Posterior vena cava (tissue), 2 donors: ENCODE measurements around the gene ZNF783. TPM values are rescaled to one million over a fixed set of nuclear protein-coding genes. Genes with fewer than 3 reads are reported as not detected.
A peak's percentile ranks its signal among the peaks of the same experiment; 100 is the strongest.
"Not testable (repeated sequence)": the region's sequence is repeated elsewhere in the genome, so short reads cannot be mapped to it uniquely, and the experiment has no call there.

Experiments
- DNase-seq: peaks from one replicate; pipeline ENCODE4 v3.0.0-alpha.2; 2020; ENCODE audit warnings: low spot score
- intact Hi-C, 2 donors: fragments of 100-400 bp; cut with DNase I; formaldehyde crosslinking; loops; one replicate each; pipeline versions ENCODE4 v1.14.1 to v1.14.2; 2022 to 2023
- total RNA-seq, 2 donors: library from RNA; stranded (reverse); fragmentation: NEBNext Ultra II Directional; extraction: Animal tissue kit (Norgen Biotek cat#: 25700); gene quantifications; one replicate each; pipeline ENCODE4 v1.2.1, GENCODE V29; 2021
- donor health status: DM: yes; HTN: yes; CAD: no.
- donor health status: DM: yes; HTN: yes; CAD: no.

The ZNF783 gene
- total RNA-seq, 2 donors from 2014 or later, result 10.8 to 16.3 TPM

- DNase-seq, result no peak
- intact Hi-C loops, result no loop called here
Measured at GRCh38 chr7:149238051-149238450, 23.9 kb upstream of the ZNF783 start.

DNA sequence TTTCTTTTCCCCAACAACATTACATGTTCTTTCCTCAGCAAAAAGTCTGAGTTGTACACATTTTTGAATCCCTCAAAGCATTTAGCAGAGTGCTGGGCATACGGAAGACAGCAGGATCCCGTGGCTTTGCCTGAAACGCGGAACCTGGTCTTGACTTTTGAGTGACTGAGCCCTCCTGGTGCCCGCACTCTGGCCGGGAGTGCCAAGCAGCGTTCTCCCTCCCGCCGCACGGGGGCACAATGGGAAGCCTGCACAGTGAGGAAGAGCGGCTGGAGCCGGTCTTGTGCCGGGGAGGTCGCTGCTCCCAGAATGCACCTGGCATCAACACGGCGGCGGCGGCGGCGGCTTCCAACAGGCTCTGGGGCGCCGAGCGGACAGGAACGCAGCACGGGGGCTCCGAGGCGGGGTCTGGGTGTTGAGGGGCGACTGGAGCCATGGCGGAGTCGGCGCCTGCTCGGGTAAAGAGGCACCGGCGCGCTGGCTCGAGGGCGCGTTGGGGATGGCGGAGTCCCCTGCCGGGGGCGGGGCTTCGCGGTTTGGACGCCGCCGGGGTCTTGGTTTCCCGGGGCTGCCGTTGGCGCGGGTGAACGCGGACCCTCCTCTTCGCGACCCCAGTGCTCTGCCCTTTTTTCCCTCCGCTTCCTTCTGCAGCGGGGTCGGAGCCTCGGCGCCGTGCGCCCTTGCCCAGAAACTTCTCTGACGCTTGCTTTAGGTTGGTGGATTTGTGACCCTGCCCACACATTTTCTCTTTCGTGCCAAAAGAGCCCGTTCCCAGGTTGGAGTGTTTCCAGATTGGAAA lies 22.5 kb upstream of the ZNF783 start, which contains the start of gene ZNF212:
Gene ZNF212, plus strand, starts transcription at position 307 of the 799 bp plus-strand sequence. Its CDS starts 128 bp downstream, at position 435.
- intact Hi-C loops, result no loop called here

GRCh38 chr7:149240637-149241036 lies 21.4 kb upstream of the ZNF783 start:
- intact Hi-C loops, result no loop called here
- no peak for DNase-seq

More for the DNA sequence above, 22.5 kb upstream of the ZNF783 start, which contains the start of gene ZNF212:
- DNase-seq, result peak; percentile 96

GRCh38 chr7:149241696-149242095 lies 20.3 kb upstream of the ZNF783 start:
- no peak for DNase-seq
- intact Hi-C loops, result no loop called here

- intact Hi-C loops, result no loop called here
- no peak for DNase-seq
Measured at GRCh38 chr7:149245244-149245643, 16.8 kb upstream of the ZNF783 start.

DNA sequence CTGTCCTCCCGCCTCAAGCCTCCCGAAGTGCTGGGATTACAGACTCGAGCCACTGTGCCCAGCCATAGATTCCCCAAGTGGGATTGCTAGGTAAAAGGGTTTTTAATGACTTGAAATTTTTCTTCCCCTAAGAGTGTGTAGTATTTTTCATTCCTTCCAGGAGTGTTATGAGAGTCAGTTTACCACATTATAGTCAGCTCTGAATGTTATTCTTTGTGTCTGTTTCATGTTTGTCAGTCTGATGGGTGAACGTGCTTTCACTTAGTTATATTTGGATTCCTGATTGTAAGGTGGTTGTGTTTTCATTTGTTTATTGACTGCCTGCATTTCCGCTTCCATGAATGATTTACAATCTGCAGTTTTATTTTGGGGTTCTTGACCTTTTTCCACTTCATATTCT lies 16.3 kb upstream of the ZNF783 start:
- intact Hi-C loops, result no loop called here
- no peak for DNase-seq

DNA sequence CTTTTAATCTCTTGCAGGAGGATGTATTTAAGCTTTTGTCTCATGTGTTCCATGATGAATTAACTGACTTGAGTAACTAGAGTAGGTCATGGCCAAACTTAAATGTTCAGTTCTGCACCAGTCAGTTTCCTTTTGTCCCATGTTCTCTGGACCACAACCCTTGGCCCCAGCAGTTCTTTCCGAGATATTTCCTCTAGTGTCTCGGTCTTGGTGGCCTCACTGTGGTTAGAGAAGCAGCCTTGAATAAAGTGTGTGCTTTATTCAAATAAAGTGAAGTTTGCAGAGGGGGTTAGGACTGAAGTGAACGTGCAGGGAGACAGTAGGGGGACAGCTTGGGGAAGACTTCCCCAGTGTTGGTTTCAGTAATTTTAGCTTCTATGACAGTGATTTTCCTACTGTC lies 13.2 kb upstream of the ZNF783 start:
- intact Hi-C loops, result no loop called here
- DNase-seq, result no peak

DNA sequence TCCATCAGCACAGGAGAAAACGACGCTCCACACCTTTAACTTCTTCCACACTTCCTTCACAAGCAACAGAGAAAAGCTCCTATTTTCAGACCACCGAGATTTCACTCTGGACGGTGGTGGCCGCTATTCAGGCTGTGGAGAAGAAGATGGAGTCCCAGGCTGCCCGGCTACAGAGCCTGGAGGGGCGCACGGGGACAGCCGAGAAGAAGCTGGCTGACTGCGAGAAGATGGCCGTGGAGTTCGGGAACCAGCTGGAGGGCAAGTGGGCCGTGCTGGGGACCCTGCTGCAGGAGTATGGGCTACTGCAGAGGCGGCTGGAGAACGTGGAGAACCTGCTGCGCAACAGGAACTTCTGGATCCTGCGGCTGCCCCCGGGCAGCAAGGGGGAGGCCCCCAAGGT lies 11.8 kb upstream of the ZNF783 start:
- intact Hi-C loops, DNase-seq: not testable (repeated sequence)

GRCh38 chr7:149251518-149251917 lies 10.5 kb upstream of the ZNF783 start:
- intact Hi-C loops, DNase-seq: not testable (repeated sequence)

DNA sequence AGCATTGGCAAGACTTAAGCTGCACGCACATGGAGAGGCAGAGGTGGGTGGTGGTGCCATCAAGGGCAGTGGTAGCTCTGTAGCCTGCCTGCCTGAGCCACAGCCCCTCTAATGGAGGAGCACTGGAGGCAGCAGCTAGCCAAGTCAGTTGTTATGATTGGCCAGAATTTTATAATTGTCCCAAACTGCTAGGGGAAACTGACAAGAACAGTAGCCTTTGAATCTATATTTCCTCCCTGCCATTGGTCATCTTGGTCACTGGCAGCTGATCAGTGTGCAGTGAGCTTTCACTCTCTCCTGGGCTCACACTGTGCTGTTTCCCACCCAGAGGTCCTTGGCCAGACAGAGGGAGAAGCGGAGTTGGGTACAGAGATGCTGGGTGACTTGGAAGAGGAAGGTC lies 9.6 kb upstream of the ZNF783 start:
- intact Hi-C loops, result no loop called here
- no peak for DNase-seq

GRCh38 chr7:149253665-149254064 lies 8.3 kb upstream of the ZNF783 start:
- no peak for DNase-seq
- intact Hi-C loops, result no loop called here

DNA sequence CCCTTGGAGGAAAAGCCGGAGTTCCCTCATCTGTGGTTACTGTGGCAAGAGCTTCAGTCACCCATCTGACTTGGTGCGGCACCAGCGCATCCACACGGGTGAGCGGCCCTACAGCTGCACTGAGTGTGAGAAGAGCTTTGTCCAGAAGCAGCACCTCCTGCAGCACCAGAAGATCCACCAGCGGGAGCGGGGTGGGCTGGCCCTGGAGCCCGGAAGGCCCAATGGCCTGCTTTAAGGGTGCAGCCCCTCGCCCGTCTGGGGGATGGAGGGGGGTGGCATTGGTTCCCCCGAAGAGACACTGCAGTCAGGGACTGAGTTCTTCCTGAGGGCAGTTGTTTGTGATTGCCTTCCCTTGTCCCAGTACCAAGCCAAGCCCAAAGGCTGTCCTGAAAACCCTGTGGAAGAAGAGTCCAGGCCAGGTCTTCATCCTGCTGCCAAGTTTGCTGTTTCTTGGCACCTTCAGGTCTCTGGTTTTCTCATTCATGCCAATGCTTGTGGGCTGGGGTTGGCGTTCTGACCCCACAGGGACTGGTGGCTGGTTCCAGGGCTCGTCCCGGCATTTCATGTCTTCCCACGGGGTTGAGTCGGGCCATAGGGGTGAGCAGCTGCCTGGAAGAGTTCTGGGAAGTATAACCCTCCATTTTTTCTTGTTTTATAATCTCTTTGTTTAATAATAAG lies 7.7 kb upstream of the ZNF783 start:
- DNase-seq, result no peak
- intact Hi-C loops, result no loop called here

GRCh38 chr7:149255174-149255573 lies 6.8 kb upstream of the ZNF783 start:
- intact Hi-C loops, result no loop called here
- no peak for DNase-seq

GRCh38 chr7:149256568-149256967 lies 5.4 kb upstream of the ZNF783 start:
- intact Hi-C loops, result no loop called here
- no peak for DNase-seq

GRCh38 chr7:149257146-149257545 lies 4.8 kb upstream of the ZNF783 start:
- no peak for DNase-seq
- intact Hi-C loops, result no loop called here

DNA sequence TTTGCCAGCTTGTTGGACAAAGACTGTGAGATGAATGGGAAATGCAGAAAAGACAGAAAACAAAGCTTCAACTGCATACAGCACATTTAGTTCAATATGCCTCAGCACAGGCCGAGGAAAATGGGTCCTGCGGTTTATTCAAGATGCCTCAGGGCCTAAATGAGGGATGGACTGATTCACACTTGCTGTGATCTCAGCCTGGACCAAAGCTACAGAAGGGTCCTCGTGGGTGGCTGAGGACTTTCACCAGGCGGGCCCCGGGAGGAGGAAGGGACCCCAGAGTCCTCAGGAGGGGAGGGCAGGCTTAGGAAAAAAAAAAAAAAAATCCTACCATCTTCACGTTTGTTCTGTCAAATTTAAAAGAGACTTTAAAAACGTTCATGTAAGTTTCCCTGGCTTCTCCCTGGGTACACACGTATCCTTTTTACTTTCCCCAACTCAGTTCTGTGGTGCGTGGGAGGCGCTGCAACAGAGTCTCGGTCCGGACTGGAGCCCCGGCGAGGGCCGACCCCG lies 624 bp upstream of the ZNF783 start:
- intact Hi-C loops, result no loop called here
- no peak for DNase-seq

DNA sequence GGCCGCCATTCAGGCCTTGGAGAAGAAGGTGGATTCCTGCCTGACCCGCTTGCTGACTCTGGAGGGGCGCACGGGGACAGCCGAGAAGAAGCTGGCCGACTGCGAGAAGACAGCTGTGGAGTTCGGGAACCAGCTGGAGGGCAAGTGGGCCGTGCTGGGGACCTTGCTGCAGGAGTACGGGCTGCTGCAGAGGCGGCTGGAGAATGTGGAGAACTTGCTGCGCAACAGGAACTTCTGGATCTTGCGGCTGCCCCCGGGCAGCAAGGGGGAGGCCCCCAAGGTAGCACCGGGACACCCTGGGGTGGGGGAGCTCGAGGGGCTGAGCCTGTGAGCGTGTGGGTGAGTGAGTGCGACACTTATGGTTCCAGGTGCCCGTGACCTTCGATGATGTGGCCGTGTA lies 4.5 kb downstream of the ZNF783 start:
- intact Hi-C loops, result loop anchor here in 1 of 2 donors (5.0 kb wide), 1 partner anchor 1004 kb away; no protein-coding TSS in a partner anchor
- DNase-seq, result no peak

DNA sequence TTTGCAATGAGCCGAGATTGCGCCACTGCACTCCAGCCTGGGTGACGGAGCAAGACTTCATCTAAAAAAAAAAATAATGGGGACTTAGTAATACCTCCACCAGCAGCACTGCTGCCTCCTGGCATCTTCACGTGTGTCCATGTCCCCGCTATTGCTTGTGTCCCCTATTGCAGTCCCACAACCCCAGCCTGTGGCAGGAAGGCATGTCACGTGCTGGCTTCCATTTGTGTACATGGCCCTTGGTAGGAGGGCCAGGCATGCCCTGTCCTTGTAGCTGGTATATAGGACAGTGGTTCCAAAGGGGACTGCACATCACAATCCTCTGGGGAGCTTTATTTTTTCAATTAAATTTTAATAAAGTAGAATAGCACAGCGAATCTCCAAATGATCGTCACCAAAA lies 5.7 kb downstream of the ZNF783 start:
- intact Hi-C loops, result loop anchor here in 1 of 2 donors (5.0 kb wide), 1 partner anchor 1005 kb away; no protein-coding TSS in a partner anchor
- no peak for DNase-seq

GRCh38 chr7:149274424-149274823 lies 12.4 kb downstream of the ZNF783 start:
- intact Hi-C loops, result not testable (repeated sequence)
- peak; percentile 32 for DNase-seq

DNA sequence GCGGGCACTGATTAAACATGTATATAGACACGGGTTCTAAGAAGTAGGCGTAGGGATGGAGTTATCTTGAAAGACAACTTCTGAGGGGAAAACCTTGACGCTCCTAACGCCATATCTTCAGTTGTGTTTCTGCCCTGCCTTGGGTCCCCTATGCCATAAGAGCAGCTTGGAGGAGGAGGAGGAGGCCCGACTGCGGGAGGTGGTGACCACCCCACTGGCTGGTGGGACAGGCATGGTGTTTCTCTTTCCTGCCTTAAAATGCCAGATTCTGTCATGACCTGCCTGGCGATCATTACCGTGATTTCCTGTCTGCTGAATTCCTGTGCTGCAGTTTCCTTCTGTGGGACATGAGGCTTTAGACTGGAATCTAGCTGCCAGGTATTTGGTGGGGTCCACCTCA lies 15.9 kb downstream of the ZNF783 start:
- no peak for DNase-seq
- intact Hi-C loops, result no loop called here
